ENCODE measurements around the gene PHF12.

- no peak for TF ChIP-seq CTCF (IDR thresholded peaks at IDR 0.05)
- no peak for TF ChIP-seq POLR2A (IDR thresholded peaks at IDR 0.05)
- TF ChIP-seq POLR2AphosphoS5 (IDR thresholded peaks at IDR 0.05; ENCODE audit: insufficient read depth in 1 of 2, low read depth in 1 of 2) = no peak
These were observed 49.7 kb upstream of the PHF12 start for GRCh38 chr17:29000973-29001372.
